ENCODE data around the gene DOK7.
"Not testable (repeated sequence)": the region's sequence is repeated elsewhere in the genome, so short reads cannot be mapped to it uniquely, and the experiment has no call there.

DNA sequence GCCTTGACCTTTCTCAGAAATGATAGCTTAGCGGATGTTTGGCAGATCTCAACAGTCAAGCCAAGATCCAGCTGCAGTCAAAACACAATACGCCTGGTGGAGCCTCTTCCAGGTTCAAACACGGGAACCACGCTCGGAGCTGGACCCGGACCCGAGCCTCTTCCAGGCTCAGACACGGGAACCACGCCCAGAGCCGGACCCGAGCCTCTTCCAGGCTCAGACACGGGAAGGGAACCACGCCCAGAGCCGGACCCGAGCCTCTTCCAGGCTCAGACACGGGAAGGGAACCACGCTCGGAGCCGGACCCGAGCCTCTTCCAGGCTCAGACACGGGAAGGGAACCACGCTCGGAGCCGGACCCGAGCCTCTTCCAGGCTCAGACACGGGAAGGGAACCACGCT lies 48.5 kb downstream of the DOK7 start:
- TF ChIP-seq CTCF (IDR thresholded peaks at IDR 0.05; ENCODE audit: low read depth, low read length, missing input control); FOXA1 (IDR thresholded peaks at IDR 0.05); MAX (IDR thresholded peaks at IDR 0.05); RXRA (IDR thresholded peaks at IDR 0.05); JUND (IDR thresholded peaks at IDR 0.05); SP1 (IDR thresholded peaks at IDR 0.05); REST (IDR thresholded peaks at IDR 0.05); YY1 (IDR thresholded peaks at IDR 0.05); TAF1 (conservative IDR thresholded peaks at IDR 0.05); EGR1 (IDR thresholded peaks at IDR 0.05; ENCODE audit: low read depth in 2 of 2): not testable (repeated sequence)
- TF ChIP-seq, protein P1, sequence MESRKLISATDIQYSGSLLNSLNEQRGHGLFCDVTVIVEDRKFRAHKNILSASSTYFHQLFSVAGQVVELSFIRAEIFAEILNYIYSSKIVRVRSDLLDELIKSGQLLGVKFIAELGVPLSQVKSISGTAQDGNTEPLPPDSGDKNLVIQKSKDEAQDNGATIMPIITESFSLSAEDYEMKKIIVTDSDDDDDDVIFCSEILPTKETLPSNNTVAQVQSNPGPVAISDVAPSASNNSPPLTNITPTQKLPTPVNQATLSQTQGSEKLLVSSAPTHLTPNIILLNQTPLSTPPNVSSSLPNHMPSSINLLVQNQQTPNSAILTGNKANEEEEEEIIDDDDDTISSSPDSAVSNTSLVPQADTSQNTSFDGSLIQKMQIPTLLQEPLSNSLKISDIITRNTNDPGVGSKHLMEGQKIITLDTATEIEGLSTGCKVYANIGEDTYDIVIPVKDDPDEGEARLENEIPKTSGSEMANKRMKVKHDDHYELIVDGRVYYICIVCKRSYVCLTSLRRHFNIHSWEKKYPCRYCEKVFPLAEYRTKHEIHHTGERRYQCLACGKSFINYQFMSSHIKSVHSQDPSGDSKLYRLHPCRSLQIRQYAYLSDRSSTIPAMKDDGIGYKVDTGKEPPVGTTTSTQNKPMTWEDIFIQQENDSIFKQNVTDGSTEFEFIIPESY (IDR thresholded peaks at IDR 0.05) = not testable (repeated sequence)
